HepG2 (cell line): Measurements from ENCODE around the gene HNRNPC. TPM values are rescaled to one million over a fixed set of nuclear protein-coding genes. Genes with fewer than 3 reads are reported as not detected.

ENCODE experiments used
- NONO ChIP-seq, 2 experiments: fragments of 450-650 bp in 1 of 2; sonication (generic) in 1 of 2; formaldehyde crosslinking in 1 of 2; IDR thresholded peaks in 1 of 2; conservative IDR thresholded peaks in 1 of 2; 2 replicates each; pipeline versions ENCODE4 v1.6.1 to v1.8.0; 2017 to 2022; ENCODE audit warnings: mild to moderate bottlenecking in 1 of 2, missing genetic modification reagents in 1 of 2, moderate library complexity in 1 of 2
- NR3C1 ChIP-seq: sonication (generic); formaldehyde crosslinking; IDR thresholded peaks from 2 replicates; pipeline ENCODE4 v1.4.0; 2020; ENCODE audit warnings: missing genetic modification reagents
- SALL1 ChIP-seq: sonication (generic); formaldehyde crosslinking; IDR thresholded peaks from 2 replicates; pipeline ENCODE4 v1.8.0; 2022; ENCODE audit warnings: mild to moderate bottlenecking, missing genetic modification reagents
- SIN3B ChIP-seq: fragments of 150-350 bp; IDR thresholded peaks from 2 replicates; pipeline ENCODE4 v1.6.1; 2014; ENCODE audit warnings: low read length
- SRF ChIP-seq: IDR thresholded peaks from 2 replicates; pipeline ENCODE4 v1.6.1; 2011; ENCODE audit warnings: mild to moderate bottlenecking, low read depth, low read length, moderate library complexity
- polyA plus RNA-seq, 8 experiments: library from polyadenylated mRNA; depleted of rRNA in 3 of 8; stranded (reverse) in 7 of 8; unstranded in 1 of 8; fragments of >200 nt; fragmentation: Illumina TruSeq in 4 of 8; extraction: Trizol in 4 of 8; gene quantifications; 2 replicates each; pipeline versions ENCODE4 v1.2.1 to v1.2.3, GENCODE V29; 2011 to 2016; ENCODE audit warnings: low read depth in 4 of 8, missing spikeins in 1 of 8, mixed read lengths in 1 of 8; ENCODE audit not compliant: insufficient read depth in 1 of 8
- total RNA-seq, 5 experiments: library from RNA; depleted of rRNA; stranded (reverse); fragments of >200 nt; fragmentation: Illumina TruSeq; extraction: Trizol; gene quantifications; 2 replicates each; pipeline ENCODE4 v1.2.3, GENCODE V29; 2016; ENCODE audit warnings: low read depth in 1 of 5
- TF ChIP-seq, protein P1 (sequence below): sonication (generic); formaldehyde crosslinking; IDR thresholded peaks from one replicate; pipeline ENCODE4 v1.5.1; 2020; ENCODE audit warnings: mild to moderate bottlenecking, missing genetic modification reagents; ENCODE audit errors: not compliant biosample characterization
- TF ChIP-seq, protein P2 (sequence below), 2 experiments: fragments of 450-650 bp in 1 of 2; sonication (generic) in 1 of 2; formaldehyde crosslinking; IDR thresholded peaks; 2 replicates each; pipeline versions ENCODE4 v1.5.0 to v1.8.0; 2020 to 2022; ENCODE audit warnings: mild to moderate bottlenecking in 1 of 2, missing genetic modification reagents in 1 of 2
- TF ChIP-seq, protein P3 (sequence below): IDR thresholded peaks from 2 replicates; pipeline ENCODE4 v1.6.1; 2012; ENCODE audit warnings: inconsistent platforms
- TF ChIP-seq, protein P4 (sequence below): sonication (generic); formaldehyde crosslinking; IDR thresholded peaks from 2 replicates; pipeline ENCODE4 v1.4.0; 2020; ENCODE audit warnings: missing genetic modification reagents, mild to moderate bottlenecking, borderline replicate concordance
- TF ChIP-seq, protein P5 (sequence below): IDR thresholded peaks from 2 replicates; pipeline ENCODE4 v1.6.1; 2012; ENCODE audit warnings: low read depth, low read length, improper control_type of control experiment

HNRNPC gene
- total and polyA plus RNA-seq, 2 of the 13 experiments (the other 11 are each of a cell fraction or from before 2014, with no cell fraction given) = 628 to 1,099 TPM

DNA sequence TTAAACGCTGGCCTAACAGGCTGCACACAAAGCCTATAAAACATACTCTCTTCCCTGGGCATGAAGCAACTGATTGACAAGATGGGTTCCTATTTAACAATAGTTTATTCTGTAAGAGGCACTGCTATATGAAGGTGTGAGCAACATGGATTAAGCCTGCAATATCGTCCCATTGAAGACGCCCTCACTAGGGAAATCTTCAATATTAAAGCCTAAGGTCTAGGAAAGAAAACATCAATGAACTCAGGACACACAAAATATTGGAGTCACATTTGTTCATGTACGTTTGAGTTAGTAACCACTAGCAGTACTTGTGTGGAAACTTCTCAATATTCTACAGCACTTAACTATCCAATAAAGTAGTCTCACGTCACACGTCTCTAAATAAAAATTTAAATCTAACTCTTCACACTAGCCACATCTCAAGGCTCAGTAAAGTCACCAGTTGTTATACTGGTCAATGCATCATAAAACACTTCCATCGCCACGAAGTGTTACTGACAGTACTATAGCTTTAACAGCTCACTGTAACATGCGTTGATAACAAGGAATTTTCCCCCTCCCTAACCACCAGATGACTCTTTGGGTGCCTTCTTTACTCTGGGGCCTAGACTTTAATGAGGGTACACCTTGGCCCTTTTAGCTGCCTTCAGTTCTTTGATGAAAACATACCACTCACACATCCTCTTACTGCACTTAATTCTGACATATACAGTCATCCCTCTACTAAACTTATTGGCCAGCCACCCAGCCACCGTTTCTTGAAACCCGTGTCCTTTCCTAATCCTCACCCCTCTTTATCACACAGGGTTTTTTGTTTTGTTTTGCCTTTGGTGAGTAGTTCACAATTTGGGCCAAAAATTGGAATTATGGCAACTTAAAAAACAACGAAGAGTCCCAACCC lies 63.3 kb downstream of the HNRNPC start (continued):
- TF ChIP-seq, protein P1, sequence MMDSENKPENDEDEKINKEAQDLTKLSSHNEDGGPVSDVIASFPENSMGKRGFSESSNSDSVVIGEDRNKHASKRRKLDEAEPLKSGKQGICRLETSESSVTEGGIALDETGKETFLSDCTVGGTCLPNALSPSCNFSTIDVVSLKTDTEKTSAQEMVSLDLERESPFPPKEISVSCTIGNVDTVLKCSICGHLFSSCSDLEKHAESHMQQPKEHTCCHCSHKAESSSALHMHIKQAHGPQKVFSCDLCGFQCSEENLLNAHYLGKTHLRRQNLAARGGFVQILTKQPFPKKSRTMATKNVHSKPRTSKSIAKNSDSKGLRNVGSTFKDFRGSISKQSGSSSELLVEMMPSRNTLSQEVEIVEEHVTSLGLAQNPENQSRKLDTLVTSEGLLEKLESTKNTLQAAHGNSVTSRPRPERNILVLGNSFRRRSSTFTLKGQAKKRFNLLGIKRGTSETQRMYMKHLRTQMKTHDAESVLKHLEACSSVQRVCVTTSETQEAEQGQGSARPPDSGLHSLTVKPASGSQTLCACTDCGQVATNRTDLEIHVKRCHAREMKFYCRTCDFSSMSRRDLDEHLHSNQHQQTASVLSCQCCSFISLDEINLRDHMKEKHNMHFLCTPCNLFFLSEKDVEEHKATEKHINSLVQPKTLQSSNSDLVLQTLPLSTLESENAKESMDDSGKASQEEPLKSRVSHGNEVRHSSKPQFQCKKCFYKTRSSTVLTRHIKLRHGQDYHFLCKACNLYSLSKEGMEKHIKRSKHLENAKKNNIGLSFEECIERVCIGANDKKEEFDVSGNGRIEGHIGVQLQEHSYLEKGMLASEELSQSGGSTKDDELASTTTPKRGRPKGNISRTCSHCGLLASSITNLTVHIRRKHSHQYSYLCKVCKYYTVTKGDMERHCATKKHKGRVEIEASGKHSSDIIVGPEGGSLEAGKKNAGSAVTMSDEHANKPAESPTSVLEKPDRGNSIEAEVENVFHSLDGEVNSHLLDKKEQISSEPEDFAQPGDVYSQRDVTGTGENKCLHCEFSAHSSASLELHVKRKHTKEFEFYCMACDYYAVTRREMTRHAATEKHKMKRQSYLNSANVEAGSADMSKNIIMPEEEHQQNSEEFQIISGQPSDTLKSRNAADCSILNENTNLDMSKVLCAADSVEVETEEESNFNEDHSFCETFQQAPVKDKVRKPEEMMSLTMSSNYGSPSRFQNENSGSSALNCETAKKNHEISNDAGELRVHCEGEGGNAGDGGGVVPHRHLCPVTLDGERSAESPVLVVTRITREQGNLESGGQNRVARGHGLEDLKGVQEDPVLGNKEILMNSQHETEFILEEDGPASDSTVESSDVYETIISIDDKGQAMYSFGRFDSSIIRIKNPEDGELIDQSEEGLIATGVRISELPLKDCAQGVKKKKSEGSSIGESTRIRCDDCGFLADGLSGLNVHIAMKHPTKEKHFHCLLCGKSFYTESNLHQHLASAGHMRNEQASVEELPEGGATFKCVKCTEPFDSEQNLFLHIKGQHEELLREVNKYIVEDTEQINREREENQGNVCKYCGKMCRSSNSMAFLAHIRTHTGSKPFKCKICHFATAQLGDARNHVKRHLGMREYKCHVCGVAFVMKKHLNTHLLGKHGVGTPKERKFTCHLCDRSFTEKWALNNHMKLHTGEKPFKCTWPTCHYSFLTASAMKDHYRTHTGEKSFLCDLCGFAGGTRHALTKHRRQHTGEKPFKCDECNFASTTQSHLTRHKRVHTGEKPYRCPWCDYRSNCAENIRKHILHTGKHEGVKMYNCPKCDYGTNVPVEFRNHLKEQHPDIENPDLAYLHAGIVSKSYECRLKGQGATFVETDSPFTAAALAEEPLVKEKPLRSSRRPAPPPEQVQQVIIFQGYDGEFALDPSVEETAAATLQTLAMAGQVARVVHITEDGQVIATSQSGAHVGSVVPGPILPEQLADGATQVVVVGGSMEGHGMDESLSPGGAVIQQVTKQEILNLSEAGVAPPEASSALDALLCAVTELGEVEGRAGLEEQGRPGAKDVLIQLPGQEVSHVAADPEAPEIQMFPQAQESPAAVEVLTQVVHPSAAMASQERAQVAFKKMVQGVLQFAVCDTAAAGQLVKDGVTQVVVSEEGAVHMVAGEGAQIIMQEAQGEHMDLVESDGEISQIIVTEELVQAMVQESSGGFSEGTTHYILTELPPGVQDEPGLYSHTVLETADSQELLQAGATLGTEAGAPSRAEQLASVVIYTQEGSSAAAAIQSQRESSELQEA = no peak
- TF ChIP-seq, protein P2, sequence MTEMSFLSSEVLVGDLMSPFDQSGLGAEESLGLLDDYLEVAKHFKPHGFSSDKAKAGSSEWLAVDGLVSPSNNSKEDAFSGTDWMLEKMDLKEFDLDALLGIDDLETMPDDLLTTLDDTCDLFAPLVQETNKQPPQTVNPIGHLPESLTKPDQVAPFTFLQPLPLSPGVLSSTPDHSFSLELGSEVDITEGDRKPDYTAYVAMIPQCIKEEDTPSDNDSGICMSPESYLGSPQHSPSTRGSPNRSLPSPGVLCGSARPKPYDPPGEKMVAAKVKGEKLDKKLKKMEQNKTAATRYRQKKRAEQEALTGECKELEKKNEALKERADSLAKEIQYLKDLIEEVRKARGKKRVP (CRISPR knock-in tag; IDR thresholded peaks at IDR 0.05) = no peak
- TF ChIP-seq SRF (no peak), NONO (IDR thresholded peaks at IDR 0.05) (no peak), NONO (CRISPR knock-in tag; conservative IDR thresholded peaks at IDR 0.05) (no peak), NR3C1 (CRISPR knock-in tag) (no peak), SALL1 (CRISPR knock-in tag) (no peak), SIN3B (no peak)
- TF ChIP-seq, protein P3, sequence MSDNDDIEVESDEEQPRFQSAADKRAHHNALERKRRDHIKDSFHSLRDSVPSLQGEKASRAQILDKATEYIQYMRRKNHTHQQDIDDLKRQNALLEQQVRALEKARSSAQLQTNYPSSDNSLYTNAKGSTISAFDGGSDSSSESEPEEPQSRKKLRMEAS = no peak
- TF ChIP-seq, protein P4, sequence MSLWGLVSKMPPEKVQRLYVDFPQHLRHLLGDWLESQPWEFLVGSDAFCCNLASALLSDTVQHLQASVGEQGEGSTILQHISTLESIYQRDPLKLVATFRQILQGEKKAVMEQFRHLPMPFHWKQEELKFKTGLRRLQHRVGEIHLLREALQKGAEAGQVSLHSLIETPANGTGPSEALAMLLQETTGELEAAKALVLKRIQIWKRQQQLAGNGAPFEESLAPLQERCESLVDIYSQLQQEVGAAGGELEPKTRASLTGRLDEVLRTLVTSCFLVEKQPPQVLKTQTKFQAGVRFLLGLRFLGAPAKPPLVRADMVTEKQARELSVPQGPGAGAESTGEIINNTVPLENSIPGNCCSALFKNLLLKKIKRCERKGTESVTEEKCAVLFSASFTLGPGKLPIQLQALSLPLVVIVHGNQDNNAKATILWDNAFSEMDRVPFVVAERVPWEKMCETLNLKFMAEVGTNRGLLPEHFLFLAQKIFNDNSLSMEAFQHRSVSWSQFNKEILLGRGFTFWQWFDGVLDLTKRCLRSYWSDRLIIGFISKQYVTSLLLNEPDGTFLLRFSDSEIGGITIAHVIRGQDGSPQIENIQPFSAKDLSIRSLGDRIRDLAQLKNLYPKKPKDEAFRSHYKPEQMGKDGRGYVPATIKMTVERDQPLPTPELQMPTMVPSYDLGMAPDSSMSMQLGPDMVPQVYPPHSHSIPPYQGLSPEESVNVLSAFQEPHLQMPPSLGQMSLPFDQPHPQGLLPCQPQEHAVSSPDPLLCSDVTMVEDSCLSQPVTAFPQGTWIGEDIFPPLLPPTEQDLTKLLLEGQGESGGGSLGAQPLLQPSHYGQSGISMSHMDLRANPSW (CRISPR knock-in tag) = no peak
- TF ChIP-seq, protein P5, sequence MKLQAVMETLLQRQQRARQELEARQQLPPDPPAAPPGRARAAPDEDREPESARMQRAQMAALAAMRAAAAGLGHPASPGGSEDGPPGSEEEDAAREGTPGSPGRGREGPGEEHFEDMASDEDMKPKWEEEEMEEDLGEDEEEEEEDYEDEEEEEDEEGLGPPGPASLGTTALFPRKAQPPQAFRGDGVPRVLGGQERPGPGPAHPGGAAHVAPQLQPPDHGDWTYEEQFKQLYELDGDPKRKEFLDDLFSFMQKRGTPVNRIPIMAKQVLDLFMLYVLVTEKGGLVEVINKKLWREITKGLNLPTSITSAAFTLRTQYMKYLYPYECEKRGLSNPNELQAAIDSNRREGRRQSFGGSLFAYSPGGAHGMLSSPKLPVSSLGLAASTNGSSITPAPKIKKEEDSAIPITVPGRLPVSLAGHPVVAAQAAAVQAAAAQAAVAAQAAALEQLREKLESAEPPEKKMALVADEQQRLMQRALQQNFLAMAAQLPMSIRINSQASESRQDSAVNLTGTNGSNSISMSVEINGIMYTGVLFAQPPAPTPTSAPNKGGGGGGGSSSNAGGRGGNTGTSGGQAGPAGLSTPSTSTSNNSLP = no peak
